Stimulated activated CD8-positive, alpha-beta memory T cell treated with anti-CD3 and anti-CD28 coated beads, Interleukin-7, amount 100 ng/mL, for 48 hours (primary cell): Measurements from ENCODE around the gene GH1.

Source experiments
- DNase-seq, 2 donors: peaks; one replicate each; pipeline ENCODE4 v3.0.0-alpha.2; 2020; ENCODE audit warnings: low read depth in 1 of 2; ENCODE audit errors: extremely low read depth in 1 of 2

Gene GH1

DNA sequence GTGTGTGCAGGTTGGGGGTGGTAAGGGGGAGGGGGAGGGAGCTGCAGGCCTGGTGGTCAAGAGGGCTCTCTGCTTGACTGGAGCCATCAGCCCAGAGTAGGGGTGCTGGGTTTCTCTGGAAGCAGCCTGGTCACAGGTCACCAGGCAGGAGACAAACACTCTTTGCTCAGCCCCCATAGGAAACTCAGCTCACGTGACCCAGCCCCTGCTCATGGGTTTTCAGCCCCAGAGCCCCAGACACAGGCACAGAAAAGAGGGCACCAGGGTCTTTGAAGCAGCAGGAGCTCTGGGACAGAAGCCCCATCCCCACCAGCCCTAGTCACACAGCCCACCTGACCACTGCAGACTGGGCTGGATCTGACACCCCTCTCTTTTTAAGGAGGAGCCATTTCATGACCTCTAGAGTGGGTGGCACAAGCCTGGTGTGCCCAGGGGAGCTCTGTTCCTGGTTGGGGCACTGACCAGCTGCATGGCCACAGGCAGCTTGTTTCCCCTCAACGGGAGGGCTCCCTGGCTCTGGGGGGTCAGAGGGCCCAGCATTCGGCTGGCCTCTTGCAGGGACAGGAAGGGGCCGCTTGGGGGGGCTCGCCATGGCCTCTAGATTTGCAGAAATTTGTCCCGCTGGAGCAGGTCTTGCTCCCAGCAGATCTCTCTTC is 27.3 kb upstream of the GH1 start:
- no peak for DNase-seq

DNA sequence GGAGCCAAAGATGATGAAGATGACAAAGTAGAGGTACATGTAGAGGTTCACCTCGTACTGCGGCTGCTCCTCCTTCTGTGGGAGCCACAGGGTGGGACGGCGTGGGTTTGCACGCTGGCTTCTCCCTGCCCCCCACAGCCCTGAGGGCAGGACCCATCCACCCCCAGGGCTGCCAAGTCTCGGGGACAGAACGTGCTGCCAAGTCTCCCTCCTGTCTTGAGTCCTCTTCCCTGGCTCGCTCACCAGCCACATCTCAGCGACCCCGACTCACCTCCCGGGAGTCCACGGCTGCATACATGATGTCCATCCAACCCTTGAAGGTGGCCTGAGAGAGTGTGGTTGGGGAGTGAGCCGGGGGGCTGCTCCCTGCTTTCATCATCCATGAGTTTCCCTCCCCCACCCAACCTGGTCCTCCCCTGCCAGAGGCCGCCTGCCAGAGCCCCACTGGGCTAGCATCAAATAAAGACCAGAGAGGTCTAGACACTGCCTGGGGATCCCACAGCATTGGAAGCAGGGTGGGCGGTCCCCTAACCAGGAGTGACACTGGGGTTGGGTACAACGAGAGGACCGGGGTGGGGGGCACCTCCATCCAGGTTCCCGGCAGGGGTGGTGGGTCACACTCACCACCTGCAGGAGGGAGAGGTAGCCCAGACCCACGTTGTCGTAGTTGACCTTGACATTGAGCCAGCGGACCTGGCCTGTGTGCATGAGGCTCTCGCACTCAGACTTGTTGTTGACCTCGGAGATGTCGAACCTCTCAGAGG is 26.3 kb upstream of the GH1 start:
- no peak for DNase-seq

DNA sequence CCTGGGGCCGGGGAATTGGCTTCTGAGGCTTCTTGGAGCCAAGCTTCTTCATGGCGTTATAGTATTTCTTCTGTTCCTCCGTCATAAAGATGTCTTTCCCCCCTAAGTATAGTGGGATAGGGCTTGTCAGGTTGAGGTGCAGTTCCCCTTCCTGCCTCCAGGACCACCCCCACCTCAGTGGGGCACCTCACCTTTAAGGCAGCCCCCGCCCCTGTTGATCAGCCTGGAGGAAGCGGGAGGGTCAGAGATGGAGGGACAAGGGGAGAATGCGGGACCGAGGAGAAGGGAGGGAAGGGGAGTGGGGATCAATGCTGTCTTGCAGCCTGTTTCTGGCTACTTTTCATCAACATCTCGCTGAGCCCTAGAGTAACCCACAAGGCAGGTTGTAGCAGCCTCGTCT is 25.1 kb upstream of the GH1 start:
- DNase-seq: no peak

DNA sequence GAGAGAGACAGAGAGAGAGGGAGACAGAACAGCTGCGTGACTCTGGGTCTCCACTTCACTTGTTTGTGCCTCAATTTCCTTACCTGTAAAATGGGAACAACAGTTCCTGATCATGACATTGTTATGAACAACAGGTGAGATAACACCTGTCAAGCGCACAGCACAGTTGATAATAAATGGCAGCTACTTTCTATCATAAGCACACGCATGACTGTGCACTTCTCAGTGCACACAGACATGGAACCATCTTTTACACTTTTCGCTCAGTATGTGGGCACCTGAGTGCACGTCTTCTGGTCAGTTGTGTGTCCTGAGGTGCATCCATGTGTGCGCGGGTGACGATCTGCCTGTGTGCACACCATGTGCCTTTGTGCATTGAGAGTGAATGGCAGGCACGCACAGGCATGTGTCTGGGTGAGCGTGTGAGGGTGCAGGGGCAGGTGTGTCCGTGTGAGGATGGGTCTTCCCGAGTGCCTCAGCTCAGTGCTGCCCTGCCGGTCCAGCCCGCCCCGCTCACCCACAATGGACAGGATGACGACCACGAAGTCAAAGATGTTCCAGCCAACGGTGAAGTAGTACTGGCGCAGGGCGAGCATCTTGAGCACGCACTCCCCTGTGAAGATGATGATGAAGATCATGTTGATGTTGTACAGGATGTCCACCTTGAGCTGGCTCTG is 23.8 kb upstream of the GH1 start:
- DNase-seq: no peak

DNA sequence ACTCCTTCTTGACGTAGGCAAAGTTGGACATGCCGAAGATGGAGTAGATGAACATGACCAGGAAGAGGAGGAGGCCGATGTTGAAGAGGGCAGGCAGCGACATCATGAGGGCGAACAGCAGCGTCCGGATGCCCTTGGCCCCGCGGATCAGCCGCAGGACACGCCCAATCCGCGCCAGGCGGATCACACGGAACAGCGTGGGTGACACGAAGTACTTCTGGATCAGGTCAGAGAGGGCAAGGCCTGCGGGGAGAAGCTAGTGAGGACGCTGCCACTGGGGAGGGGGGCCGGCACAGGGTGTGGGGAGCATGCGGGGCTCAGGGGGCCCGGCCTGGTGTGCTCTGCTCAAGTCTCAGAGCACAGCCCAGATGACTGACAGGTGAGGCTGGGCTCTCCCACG is 23.1 kb upstream of the GH1 start:
- no peak for DNase-seq

DNA sequence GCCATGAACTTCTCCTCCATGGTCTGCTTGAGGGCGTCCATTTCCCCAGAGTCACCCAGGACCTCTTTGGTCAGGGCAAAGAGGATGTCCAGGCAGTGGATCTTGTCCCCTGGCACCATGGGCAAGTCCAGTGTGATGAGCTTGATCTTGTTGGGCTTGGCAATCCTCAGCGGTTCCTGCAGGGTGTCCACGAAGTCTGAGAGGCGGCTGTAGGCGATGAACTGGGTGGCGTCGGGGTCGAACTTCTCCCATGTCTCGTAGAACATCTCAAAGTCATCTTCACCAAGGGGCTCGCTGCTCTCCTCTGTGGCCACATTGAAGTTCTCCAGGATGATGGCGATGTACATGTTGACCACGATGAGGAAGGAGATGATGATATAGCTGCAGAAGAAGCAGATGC is 22.5 kb upstream of the GH1 start:
- no peak for DNase-seq

DNA sequence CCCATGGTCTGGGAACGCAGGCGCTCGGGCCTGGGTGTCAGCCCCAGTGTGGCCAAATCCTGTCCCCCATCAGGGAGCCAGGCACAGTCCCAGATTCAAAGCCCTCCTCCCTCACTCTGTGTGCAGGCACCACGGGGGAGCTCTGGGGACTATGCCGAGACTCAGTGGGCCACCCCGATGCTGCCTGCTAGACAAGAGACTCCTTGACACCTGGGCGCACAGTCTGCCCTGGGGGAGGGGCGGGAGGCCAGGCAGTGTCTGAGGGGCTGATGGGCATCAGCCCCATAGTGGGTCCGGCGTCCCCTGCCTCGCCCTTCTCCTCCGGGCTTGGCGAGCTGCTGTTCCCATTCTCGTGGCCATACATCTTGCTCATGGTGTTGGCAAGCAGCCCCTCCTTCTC is 21.9 kb upstream of the GH1 start:
- DNase-seq: no peak

DNA sequence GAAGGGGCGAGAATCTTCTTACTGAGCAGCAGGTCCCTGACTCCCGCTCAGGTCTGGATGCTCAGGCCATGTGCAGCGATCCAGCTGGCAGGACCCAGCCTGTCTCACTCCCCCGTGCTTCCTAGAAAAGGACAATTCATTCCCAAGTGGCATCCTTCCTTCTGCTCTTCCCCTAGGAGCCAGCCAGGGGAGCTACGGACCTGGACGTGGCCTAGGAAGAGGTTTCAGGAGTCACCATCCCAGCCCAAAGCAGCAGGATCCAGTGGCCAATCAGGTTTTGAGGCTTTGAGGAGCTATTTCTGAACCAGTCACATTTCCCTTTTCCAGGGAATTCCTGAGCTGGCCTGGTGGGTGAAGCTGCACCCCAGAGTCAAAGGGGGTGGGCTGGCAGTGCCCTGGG is 21.2 kb upstream of the GH1 start:
- DNase-seq: no peak

DNA sequence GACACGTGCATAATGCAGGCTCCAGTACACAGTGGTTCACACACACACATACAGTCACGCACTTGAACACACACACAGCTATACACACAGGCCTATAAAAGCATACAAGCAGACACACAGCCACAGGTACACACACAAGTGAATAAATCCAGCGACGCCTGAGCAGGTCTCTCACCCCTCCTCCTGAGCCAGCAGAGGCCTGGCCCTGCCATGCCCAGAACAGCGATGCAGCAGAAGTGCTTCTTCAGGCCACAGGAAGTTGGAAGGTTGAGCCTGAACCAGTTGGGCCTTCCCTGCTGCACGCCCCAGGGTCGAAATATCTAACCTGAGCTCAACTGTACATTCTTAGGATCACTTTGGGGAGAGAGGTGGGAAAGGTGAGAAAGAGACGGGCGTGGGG is 20.8 kb upstream of the GH1 start:
- DNase-seq: no peak

DNA sequence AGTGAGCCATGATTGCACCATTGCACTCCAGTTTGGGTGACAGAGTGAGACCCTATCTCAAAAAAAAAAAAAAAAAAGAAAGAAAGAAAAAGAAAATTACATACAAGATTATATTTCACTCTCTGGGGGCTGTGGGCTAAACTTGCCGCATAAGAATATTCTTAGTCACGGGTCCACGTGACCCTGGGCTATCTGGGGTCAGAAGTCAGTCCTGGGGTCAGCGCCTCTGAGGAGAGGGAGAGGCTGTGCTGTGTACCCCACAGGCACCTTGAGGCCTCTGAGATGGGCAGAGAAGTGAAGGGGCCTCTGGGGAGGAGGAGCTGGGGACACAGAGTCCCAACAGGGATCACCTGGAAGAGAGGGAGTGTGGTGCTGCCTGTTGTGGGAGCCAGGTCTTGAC is 19.3 kb upstream of the GH1 start:
- DNase-seq: no peak

DNA sequence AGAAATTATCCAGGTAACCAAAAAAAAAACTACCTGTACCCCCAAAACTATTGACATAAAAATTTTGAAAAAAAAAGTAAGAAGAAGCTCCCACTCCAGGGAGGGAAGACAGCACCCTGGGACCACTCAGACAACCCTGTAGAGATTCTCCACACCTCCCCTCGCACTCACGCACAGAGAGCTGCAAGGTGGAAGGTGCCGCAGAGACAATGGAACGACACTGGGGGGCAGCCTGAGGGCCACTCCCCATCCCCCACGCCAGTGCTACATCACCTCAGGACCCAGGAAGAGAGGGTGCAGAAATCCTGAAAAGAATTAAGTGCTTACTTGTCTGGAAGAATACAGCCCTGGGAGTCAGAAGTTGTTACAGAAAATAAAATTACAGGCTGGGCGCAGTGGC is 18.7 kb upstream of the GH1 start:
- no peak for DNase-seq

DNA sequence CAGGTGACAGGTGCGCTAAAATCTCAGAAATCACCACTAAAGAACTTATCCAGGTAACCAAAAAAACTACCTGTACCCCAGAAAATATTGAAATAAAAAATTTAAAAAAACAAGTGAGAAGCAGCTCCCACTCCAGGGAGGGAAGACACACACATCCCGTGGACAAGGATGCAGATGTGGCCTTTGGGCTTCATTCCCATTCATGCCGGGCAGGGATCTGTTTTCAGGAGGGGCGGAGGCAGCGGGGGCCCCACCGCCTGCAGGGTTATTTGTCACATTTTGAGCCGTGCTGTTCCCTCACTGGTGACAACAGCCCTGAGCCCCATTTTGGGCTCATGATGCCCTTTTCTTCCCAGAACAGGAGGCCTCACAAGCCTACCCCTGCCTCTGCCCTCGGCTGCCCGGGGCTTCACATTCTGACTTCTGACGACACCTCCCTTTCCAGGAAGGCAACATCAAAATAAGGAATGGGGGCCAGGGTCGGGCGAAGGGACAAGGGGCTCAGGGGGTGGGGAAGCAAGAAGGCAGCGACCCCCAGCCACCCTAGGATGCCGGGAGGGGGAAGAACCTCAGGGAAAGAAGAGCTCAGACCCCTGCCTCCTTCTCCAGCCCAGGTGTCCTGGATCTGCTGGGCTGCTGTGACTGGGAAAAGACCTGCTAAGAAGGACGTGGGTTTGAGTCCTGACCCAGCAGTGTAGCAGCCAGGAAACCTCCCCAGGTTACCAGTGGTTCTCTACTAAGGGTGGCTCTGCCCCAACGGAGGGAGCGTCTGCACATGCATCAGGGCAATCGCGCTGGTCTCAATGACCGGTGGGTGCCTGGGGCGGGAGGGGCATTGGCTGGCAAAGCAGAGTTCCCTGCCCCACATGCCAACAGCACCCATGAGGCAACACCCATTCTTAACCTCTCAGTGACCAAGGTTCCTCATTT is 15.8 kb upstream of the GH1 start:
- DNase-seq: no peak

DNA sequence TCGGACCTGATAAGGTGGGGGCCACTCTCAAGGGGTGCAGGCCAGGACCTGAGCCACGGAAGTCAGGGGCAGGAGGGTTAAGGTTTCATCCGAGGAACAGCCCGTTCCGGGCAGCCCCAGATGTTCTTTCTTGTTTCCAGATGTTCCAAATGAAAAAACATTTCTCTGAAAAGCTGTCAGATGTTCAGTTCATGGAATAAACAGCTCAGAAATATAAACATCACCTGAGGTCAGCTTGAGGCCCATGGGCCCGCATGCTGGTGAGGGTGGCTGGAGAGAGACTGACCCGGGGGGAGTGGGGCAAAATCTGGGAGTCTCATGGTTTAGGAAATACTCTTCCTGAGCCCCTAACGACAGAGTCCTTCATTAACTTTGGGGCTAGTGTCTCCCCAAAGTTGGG is 15.0 kb upstream of the GH1 start:
- no peak for DNase-seq

DNA sequence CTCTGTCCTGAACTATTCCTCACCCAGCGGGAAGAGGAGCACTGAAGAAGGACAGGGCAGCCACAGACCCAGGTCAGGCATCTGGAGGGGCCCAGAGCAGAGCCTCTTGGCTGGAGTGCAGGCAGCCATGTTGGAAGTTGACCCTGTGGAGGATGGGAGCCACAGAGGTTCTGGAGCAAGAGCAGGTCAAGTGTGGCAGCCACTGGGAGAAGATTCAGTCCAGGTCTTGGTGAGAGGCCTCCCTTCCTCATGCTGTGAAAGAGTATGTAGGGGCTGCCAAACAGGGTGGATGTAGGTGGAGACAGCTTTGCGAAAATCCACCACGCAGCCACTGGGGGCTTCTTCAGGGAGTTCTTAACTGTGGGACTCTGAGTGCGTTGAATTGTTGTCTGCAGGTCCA is 14.1 kb upstream of the GH1 start:
- DNase-seq: no peak

DNA sequence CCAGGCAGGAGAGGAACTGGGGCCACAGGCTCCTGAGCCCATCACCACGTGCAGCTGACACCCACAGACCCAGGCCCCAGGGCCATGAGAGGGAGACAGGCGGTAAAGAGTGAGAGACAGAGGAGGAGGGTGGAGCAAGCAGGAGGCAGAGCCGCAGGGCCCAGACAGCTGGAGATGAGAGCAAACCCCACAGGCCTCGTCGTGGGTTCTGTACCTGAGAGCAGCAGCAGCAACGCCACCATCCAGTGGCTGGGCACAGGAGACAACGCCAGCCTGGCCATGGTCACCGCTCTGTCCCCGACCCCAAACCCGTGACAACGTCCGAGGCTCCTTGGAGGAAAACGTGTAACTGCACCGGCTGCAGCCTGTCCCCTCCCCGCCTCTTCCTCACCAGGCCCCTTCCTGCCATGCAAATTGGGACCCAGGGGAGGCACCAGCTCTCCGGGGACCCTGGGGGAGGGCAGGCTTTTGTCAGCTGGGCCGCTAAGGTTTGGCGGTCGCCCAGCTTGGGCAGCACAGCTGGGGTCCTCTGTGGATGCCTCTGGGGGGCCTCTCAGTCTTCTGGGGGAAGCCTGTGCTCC is 13.4 kb upstream of the GH1 start, which contains the start of gene CD79B:
Gene CD79B, minus strand, starts transcription at position 351 of the 581 bp plus-strand sequence. Its CDS starts 70 bp downstream, at position 281.
- DNase-seq: no peak

DNA sequence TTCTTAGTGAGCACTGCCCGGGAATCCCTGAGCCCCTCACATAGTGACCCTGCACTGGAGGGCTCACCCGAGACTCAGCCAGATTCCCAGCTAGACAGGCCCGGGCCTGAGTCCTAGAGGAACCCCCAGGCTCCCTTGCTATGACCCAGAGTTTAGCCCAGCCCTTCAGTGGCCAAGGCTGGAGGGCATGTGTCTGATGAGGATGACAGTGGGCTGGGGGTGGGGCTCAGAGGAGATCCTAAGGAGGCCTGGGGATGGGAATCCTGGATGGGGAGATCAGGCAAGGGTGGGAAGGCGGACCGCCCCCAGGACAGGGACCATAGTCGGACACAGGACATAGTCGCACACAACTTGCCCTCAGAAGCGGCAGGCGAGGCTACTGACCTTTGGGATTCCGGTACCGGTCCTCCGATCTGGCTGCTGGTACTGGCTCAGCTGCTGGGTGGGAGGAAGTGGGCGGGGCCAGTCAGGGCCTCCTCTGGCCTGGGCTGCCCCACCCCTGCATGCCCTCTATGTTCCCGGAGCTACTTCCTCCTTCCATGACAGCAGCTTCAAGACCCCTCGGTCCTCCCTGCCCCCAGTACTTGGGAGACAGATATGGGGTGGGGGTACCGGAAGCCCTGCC is 12.4 kb upstream of the GH1 start:
- peak; percentile 18 to 53 for DNase-seq

DNA sequence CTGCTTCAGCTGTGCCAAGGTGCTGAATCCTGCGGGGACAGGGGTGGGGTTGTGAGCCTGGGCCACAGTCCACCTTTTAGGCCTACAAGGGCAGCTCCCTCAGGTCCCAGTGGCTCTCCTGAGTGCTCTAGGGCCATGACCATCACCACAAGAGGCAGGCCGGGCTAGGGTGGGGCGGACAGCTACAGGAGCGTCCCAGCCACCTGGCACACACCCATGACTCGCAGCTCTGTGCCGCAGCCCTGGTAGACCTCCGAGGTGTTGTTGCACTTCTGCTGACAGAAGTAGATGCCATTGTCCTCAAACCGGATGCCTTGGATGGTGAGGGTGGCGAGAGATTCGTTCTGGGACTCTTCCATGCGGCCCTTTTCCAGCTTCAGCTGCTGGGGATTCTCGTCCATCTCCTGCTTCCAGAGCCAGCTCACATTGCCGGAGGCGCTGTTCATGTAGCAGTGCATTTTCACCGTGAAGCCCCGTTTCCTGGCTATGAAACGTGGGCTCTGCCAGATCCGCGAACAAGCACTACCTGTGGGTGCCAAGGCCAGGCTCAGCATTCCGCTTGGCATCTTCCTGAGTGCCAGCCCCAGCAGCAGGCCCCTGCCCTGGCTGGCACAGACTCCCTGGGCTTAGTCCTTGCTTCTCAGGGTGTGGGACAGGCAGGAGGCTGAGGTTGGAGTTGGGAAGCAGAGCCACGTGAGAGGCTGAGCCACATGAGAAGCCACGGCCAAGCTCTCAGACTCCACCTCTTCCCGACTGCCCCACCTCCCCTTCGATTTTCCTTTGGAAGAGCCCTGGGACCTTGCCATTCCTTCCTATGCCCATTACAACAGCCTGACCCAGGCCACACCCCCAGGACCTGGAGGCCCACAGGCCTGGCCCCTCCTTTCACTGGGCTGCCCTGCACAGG is 11.5 kb upstream of the GH1 start:
- DNase-seq: no peak

DNA sequence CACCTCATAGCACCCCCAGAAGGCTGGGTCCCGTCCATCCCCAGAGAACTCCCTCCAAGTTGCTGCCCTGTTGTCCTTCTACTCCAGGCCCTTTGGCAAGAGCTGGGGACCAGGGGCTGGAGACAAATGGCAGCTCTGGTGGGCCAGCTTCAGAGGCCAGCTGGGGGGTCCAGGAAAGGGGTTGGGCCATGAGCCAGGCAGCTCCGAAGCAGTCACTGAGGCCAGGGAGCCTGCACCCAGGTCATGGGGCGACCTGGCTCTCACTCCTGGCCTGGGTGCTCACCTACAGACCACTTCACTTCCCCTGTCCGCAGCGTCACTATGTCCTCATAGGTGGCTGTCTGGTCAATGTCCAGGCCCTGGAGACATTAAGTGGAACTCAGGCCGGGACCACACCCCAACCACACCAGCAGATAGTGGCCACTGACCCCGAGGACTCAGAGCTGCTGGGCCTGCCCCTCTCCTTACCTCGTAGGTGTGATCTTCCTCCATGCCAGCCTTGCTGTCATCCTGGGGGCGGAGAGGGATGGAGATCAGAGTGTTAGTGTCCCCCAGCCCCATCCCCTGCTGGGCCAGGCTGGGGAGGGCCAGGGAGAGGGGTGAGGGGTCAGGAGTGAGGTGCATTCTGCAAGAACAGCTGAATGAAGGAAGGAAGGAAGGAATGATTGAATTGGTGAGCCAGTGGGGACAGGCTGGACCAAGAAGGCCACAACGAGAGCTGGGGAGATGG is 10.5 kb upstream of the GH1 start:
- no peak for DNase-seq
